Kidney (tissue), 14 donors: ENCODE results near the gene ILK. TPM values are rescaled to one million over a fixed set of nuclear protein-coding genes. Genes with fewer than 3 reads are reported as not detected.

Experiments used
- DNase-seq, 5 donors: peaks; one replicate each; pipeline ENCODE4 v3.0.0-alpha.2; 2013 to 2020
- FAIRE-seq: peaks from 2 replicates; lab custom pipeline; 2012; peaks lifted over from hg19 to GRCh38; lab: Jason Lieb, UNC
- H3K27ac ChIP-seq, 2 donors: one replicate each; pipeline ENCODE4 v1.7.0; 2013; ENCODE audit warnings: low read depth in 2 of 2, low read length in 2 of 2, inconsistent platforms in 1 of 2
- H3K27me3 ChIP-seq: one replicate; pipeline ENCODE4 v1.7.1; 2013; ENCODE audit warnings: low read length, inconsistent platforms; ENCODE audit not compliant: control insufficient read depth, insufficient read depth
- H3K36me3 ChIP-seq, 3 donors: one replicate each; pipeline versions ENCODE4 v1.7.0 to v1.7.1; 2013; ENCODE audit warnings: low read length in 3 of 3, control low read depth in 1 of 3, inconsistent platforms in 1 of 3; ENCODE audit not compliant: insufficient read depth in 3 of 3, control insufficient read depth in 2 of 3
- H3K4me1 ChIP-seq, 3 donors: one replicate each; pipeline versions ENCODE4 v1.7.0 to v1.7.1; 2013; ENCODE audit warnings: low read length in 3 of 3, inconsistent platforms in 1 of 3, low read depth in 1 of 3; ENCODE audit not compliant: control insufficient read depth in 2 of 3, insufficient read depth in 2 of 3
- H3K4me3 ChIP-seq, 3 donors: one replicate each; pipeline versions ENCODE4 v1.7.0 to v1.8.1; 2013; ENCODE audit warnings: low read length in 3 of 3, control low read depth in 1 of 3, inconsistent platforms in 1 of 3
- H3K9ac ChIP-seq, 3 donors: one replicate each; pipeline versions ENCODE4 v1.7.0 to v1.7.1; 2013; ENCODE audit warnings: low read length in 3 of 3, control low read depth in 1 of 3, inconsistent platforms in 1 of 3
- H3K9me3 ChIP-seq, 3 donors: one replicate each; pipeline versions ENCODE4 v1.7.0 to v1.7.1; 2013; ENCODE audit warnings: low read length in 3 of 3, control low read depth in 1 of 3, inconsistent platforms in 1 of 3; ENCODE audit not compliant: control insufficient read depth in 2 of 3, insufficient read depth in 1 of 3
- CTCF ChIP-seq: IDR thresholded peaks from 3 replicates; pipeline ENCODE4 v1.5.1; 2012; ENCODE audit warnings: mild to moderate bottlenecking, moderate library complexity, borderline replicate concordance; ENCODE audit not compliant: insufficient read depth; ENCODE audit errors: extremely low read depth
- intact Hi-C: fragments of 100-400 bp; cut with DNase I; formaldehyde crosslinking; loops from one replicate; pipeline ENCODE4 v1.11.1; 2022
- polyA plus RNA-seq: library from polyadenylated mRNA; stranded (reverse); fragments of 350-450 nt; fragmentation: Illumina TruSeq; extraction: RNeasy Lipid Tissue Mini Kit (QIAGEN cat#74804); gene quantifications from one replicate; pipeline ENCODE4 v1.2.3, GENCODE V29; 2014; ENCODE audit warnings: low read depth, low replicate concordance; ENCODE audit not compliant: insufficient read depth
- total RNA-seq: library from RNA; stranded (reverse); fragmentation: NEBNext Ultra II Directional; extraction: Animal tissue kit (Norgen Biotek cat#: 25700); gene quantifications from one replicate; pipeline ENCODE4 v1.2.1, GENCODE V29; 2021
- donor health status: control.
- donor health status: control.
- donor health status: control.
- donor health status: control.
- donor health status: control.
- donor health status: DM: yes; HTN: yes; CAD: no.
- donor health status: Normal renal cell carcinoma (clear cell type).

The ILK gene
- total and polyA plus RNA-seq, 2 donors from 2014 or later: 149 to 170 TPM

- peak overlapping the region in 1 of 3 donors; percentile 36 for H3K4me3 ChIP-seq
- H3K27me3 ChIP-seq: no peaks in the 10 kb centered on the region
- intact Hi-C loops: no loop called here
- H3K9me3 ChIP-seq: no peaks in the 10 kb centered on the region
- no peak for TF ChIP-seq CTCF
- peak in 4 of 5 donors; percentile 12 to 59 (median 28) for DNase-seq
- no peaks in the 10 kb centered on the region for H3K36me3 ChIP-seq
- H3K4me1 ChIP-seq: peaks cover 0 to 10% (median 0%) of the 10 kb centered on the region in 3 donors
- FAIRE-seq: no peak
- H3K9ac ChIP-seq: no peak overlapping the region
- no peak overlapping the region for H3K27ac ChIP-seq
Measured at GRCh38 chr11:6570691-6571427, 32.7 kb upstream of the ILK start.

- intact Hi-C loops: no loop called here
- FAIRE-seq (no peak), DNase-seq (peak in 2 of 5 donors; percentile 18 to 61)
- no peak for TF ChIP-seq CTCF
- no peaks in the 10 kb centered on the region for H3K27me3 ChIP-seq
- peaks cover 0 to 10% (median 0%) of the 10 kb centered on the region in 3 donors for H3K4me1 ChIP-seq
- H3K27ac ChIP-seq: no peak overlapping the region
- no peaks in the 10 kb centered on the region for H3K9me3 ChIP-seq
- no peak overlapping the region for H3K9ac ChIP-seq
- H3K4me3 ChIP-seq: peak overlapping the region in 1 of 3 donors; percentile 36
- H3K36me3 ChIP-seq: no peaks in the 10 kb centered on the region
Measured at GRCh38 chr11:6571434-6572008, 32.1 kb upstream of the ILK start.

GRCh38 chr11:6572215-6572614 is 31.4 kb upstream of the ILK start:
- Histone ChIP-seq H3K4me3 (no peak overlapping the region), H3K9me3 (no peaks in the 10 kb centered on the region), H3K27ac (no peak overlapping the region), H3K9ac (no peak overlapping the region), H3K36me3 (no peaks in the 10 kb centered on the region), H3K27me3 (no peaks in the 10 kb centered on the region), H3K4me1 (peaks cover 0 to 15% (median 0%) of the 10 kb centered on the region in 3 donors)
- intact Hi-C loops: no loop called here
- DNase-seq (no peak), FAIRE-seq (no peak)
- no peak for TF ChIP-seq CTCF
